ENCODE data around the gene SACS. TPM values are rescaled to one million over a fixed set of nuclear protein-coding genes. Genes with fewer than 3 reads are reported as not detected.

Gene SACS
- total RNA-seq, 1 experiment from 2014 or later, result 14.2 TPM

GRCh38 chr13:23367907-23368306, 65.6 kb downstream of the SACS start:
- DNase-seq (ENCODE audit: low spot score), result no peak

DNA sequence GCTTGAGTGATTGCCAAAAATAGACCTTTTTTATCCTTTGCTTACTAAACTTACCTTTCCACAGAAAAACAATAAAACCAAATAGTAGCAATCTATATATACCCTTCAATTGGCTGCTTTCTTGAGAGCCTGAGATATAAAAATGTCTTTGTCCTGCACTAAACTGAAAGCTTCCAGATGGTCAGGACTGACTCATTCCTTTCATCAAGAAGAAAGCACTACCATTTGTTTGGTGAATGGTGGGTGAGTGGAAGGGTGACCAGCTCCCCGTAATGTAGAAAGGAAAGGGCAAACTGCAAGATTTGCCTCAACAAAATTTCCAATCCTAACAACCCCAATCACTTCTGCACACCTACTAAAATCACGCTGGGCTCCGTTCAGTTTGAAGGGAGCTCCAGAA, 67.8 kb downstream of the SACS start:
- no peak for DNase-seq (ENCODE audit: low spot score)

DNA sequence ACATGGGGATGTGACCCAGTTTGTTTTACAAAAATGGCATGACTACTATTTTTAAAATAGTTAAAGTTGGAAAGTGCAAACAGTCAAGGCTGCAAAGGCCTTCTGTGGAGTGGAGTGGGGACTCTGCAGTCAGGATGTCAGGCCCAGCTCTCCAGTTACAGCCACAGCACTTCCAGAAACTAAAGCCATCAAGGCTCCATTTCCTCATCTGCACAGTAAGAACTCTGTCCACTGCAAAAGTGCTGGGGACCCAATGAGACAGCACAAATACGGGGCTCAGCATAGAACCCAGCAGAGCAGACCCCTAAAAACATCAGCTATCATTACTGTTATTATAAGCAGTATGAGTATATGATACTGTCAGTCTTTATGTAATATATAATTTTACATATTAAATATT, 73.6 kb downstream of the SACS start:
- no peak for DNase-seq (ENCODE audit: low spot score)

DNA sequence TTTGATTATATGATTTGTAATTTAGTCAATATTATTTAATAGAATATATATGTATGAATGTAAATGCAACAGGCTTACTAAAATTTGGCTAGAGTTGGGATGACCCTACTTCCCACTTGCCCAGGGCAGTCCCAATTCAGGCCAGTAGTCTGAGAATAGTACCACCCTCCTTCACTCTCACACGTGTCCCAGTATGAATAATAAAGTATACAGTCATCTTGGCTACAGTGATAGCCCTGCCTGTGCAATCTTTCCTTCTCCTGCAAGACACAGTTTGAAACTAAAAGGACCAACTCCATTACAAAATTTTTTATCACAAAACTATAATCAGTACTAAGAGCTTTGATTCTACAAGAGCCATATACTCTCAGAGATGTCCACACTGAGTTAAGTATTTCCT, 76.2 kb downstream of the SACS start:
- no peak for DNase-seq (ENCODE audit: low spot score)

- no peak for DNase-seq (ENCODE audit: low spot score)
Observed at GRCh38 chr13:23356368-23356767, 77.1 kb downstream of the SACS start.

GRCh38 chr13:23354520-23354919, 79.0 kb downstream of the SACS start:
- no peak for DNase-seq (ENCODE audit: low spot score)

GRCh38 chr13:23352161-23352560, 81.3 kb downstream of the SACS start:
- no peak for DNase-seq (ENCODE audit: low spot score)

GRCh38 chr13:23350009-23350408, 83.5 kb downstream of the SACS start:
- no peak for DNase-seq (ENCODE audit: low spot score)

DNA sequence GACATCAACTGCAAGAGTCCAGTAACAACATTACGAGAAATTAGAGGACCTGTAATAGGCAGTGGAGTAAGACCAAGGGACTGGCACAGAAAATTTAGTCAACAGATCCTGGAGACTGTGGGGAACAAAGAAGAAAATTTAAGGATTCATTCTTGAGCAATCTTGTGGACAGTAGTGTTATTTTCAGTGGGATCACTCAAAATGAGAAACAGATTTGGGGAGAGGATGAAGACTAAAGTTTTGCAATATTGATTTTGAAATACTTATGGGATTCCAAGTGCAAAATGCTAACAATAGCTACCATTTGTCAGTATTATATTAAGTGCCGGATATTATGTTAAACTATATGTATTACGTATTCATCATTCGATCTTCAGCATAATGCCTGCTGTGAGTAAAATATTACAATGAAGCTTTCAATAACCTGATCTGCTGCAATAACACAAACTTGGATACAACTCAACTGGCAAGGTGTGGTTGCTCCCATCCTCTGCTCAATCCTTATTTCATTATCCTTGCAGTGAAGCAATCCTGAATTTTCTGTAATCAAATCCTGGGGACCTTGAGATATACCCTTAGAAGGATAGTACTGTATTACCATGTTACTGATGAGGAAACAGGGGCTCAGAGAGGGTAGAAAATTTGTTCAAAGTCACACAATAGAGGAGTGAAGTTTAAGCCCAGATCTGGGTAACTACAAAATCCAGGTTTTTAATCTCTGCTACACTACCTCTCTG, 84.2 kb downstream of the SACS start:
- no peak for DNase-seq (ENCODE audit: low spot score)

GRCh38 chr13:23348262-23349127, 85.0 kb downstream of the SACS start:
- DNase-seq (ENCODE audit: low spot score), result no peak

DNA sequence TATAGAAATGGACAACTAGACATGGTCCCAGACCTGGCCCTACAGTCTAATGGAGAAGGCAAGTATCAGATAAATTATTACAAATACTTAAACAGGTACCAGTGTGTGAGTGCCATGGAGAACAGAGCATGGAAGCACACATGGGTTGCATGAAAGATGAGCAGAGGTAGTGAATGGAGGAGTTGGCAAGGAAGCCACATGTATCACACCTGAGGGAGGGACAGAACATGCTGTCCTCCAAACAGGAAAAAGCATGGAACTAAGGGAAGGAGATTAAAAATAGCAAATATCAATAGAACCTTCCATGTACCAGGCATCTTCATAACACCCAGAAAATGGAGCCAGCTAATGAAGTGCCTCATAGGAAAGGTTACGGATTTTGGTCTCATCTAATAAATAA, 85.9 kb downstream of the SACS start:
- DNase-seq (ENCODE audit: low spot score), result no peak

DNA sequence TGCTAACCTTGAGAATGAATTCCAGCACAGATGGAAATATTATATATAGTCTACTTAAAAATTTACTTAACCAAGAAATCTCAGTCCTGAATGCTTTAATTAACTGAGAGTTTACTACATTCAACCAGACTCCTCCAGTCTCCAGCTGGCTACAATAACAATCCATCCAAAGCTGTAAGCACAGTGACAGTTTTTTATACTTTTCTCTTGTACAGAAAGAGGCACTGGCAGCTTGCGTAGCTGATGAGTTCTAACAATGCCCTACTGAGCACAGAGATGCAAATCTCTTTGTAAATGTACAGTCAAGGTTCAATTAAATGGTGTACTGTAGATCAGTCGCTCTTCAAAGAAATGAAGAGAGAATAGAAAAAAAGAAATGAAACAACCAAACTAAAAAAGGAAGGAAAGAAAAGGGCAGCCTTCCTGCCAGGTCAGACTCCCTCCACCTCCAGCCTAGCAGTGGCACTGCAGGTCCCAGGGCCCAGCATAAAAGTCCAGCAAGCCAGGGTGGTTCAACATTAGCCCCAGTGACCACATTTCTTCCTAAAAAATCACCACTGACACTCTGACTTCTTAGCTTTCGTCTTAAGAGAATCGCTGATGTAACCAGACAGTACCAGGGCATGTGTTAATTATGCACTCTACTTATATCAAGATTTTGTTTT, 88.4 kb downstream of the SACS start:
- DNase-seq (ENCODE audit: low spot score), result no peak

GRCh38 chr13:23339225-23339624, 94.3 kb downstream of the SACS start:
- no peak for DNase-seq (ENCODE audit: low spot score)

GRCh38 chr13:23330356-23330755, 103.1 kb downstream of the SACS start:
- no peak for DNase-seq (ENCODE audit: low spot score)

DNA sequence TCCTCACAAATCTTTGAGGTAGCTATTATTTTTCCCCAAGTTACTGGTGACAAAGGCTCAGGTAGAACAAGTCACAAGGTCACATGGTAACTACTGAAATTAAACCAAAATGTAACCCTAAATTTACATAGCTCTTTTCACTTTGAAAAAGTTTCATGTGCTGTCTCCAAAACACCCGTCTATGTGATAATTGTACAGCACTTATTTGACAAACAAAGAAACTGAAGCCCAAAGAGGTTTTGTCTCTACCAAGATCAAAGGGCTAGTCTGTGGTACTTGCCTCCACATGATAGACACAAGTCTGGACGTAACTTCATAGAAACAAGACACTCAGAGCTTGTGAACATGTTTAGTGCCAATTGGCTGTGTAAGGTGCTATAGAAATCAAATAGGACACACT, 108.3 kb downstream of the SACS start:
- DNase-seq (ENCODE audit: low spot score), result no peak

DNA sequence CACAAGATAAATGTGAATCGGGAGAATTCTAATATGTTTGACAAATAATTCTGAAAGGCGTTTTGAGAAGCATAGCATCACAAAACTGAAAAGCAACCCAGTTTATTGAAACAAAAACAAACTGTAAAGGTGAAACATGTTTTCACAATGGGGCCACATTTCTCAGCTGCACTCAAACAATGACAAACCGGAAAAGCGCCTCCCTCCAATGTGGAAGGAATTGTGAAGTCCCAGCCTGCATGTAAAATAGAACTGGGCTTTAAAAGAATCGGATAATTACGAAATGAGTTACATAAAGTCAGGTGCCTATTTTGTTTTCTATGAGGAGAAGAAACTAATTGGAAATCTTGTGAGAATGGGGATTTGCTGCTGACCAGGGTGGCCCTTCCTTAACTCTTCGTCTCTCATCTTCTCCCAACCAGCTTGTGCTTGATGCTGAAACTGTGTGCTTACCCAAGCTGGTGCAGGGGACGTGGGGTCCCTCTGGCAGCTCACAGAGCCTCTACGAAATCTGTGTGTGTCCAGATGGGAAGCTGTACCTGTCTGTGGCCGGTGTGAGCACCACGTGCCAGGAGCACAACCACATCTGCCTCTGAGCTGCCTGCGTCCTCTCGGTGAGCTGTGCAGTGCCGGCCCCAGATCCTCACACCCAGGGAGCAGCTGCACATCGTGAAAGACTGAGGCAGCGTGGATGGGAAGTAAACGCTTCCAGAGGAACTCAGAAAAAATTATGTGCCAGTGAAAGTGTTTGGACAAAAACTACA, 109.4 kb downstream of the SACS start:
- no peak for DNase-seq (ENCODE audit: low spot score)

GRCh38 chr13:23322353-23323336, 110.9 kb downstream of the SACS start:
- no peak for DNase-seq (ENCODE audit: low spot score)

DNA sequence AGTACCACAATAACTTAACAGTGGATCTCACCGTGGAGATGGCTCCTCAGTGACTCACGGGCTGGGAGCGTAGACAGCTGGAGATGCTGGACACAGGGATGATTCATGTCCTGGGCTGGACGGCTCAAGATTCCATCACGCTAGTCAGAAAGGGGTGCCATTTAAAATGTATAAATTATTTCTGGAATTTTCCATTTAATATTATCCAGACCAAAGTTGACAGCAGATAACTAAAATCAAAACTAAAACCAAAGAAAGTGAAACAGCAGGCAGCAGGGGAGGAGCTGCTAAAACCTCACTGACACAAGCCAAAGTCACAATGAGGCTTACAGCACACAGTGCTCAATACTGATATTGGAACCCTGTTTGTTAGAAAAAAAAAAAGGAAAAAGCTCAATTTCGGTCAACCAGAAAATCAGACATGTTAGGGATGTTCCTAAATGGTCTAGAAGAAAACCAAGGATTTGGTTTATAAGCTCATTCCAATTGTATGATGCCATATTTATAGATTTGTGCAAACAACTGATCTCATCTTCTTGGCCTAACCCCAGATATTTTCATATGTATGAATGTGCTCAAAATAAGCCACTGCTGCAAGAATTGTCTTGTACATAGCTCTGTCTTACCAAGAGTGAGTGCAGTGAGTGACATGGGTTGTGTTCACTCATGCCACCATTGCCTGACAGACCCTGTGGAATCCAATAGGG, 111.8 kb downstream of the SACS start:
- DNase-seq (ENCODE audit: low spot score), result peak; percentile 62

- DNase-seq (ENCODE audit: low spot score), result no peak
Observed at GRCh38 chr13:23320926-23321534, 112.5 kb downstream of the SACS start.

- no peak for DNase-seq (ENCODE audit: low spot score)
Observed at GRCh38 chr13:23319883-23320224, 113.6 kb downstream of the SACS start.

Data from H4 (cell line).